ENCODE results near the gene CAMTA1. TPM values are rescaled to one million over a fixed set of nuclear protein-coding genes. Genes with fewer than 3 reads are reported as not detected.

CAMTA1 gene
- total RNA-seq, 1 experiment from 2014 or later, result 85.2 TPM

- Histone ChIP-seq H3K4me3 (ENCODE audit: low read depth, low read length, poor library complexity, severe bottlenecking) (no peak overlapping the region), H3K27ac (ENCODE audit: low read depth, low read length, poor library complexity, severe bottlenecking) (no peak overlapping the region), H3K36me3 (ENCODE audit: insufficient read depth, low read length, poor library complexity, severe bottlenecking) (no peaks in the 10 kb centered on the region), H3K9me3 (ENCODE audit: low read depth, low read length, poor library complexity, severe bottlenecking) (no peaks in the 10 kb centered on the region), H3K27me3 (replicated peaks; ENCODE audit: insufficient read depth, low read depth, low read length, poor library complexity) (peaks cover 29% of the 10 kb centered on the region), H3K4me1 (ENCODE audit: insufficient read depth, low read length, poor library complexity, severe bottlenecking) (no peaks in the 10 kb centered on the region)
- ChIA-PET POLR2A (ENCODE audit: low non-redundant PET) (no interaction called here), CTCF (no interaction called here)
- TF ChIP-seq CTCF (conservative IDR thresholded peaks at IDR 0.05; ENCODE audit: low read depth, low read length) (no peak), EZH2 (IDR thresholded peaks at IDR 0.05; ENCODE audit: borderline replicate concordance, low read depth, low read length, poor library complexity, severe bottlenecking) (no peak)
- no TSS peak for BruUV-seq (replicated peaks)
- intact Hi-C loops (cut with micrococcal nuclease; ENCODE audit: unreplicated experiment), result no loop called here
- no peak for DNase-seq (ENCODE audit: low spot score)
These were observed 203.5 kb downstream of the CAMTA1 start for GRCh38 chr1:6988796-6989195.

DNA sequence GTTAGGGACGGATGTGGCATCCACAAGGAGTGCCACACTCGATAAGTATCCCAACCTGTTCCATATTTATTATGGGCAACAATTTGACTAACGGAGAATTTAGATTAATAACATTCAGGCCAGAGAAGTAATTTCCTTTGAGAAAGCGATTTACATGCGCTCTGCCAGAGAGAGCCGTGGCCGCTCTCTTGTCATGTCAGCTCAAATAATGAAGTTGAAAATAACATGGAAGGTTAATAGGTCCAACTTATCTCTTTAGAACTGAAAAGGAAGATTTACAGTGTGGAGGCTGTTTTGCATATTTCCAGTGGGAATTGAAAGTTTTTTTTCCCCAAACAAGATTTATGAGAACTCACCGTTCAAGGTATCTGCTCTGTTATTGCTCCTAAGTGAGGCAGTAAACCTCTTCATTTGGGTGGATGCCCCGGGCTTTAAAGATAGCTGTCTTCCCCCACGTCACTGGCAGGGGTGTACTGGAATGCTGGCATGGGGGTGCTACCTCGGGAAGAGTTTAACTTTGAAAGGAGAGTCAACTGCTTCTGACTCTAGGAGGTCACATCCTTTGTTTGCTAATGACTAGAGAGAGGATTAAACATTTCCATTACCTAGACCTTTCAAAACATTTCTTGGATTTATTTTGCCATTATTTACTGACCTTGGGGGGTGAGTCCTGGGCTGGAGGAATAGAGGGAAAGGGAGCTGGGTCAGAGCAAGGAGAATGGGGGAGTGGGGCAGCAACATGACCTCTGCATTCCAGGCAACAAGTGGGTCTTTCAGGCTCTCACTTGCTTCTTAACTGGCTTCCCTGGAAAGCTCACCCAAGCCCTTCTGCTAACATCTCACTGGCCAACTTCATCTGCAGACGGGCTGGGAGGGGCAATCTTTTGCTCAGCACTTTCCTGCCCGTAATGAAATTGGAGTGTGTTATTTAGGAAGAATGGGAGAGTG lies 204.2 kb downstream of the CAMTA1 start:
- ChIA-PET POLR2A (ENCODE audit: low non-redundant PET) (no interaction called here), CTCF (no interaction called here)
- H3K27me3 ChIP-seq (replicated peaks; ENCODE audit: insufficient read depth, low read depth, low read length, poor library complexity), result peaks cover 32% of the 10 kb centered on the region
- no peak for DNase-seq (ENCODE audit: low spot score)
- no peaks in the 10 kb centered on the region for H3K36me3 ChIP-seq (ENCODE audit: insufficient read depth, low read length, poor library complexity, severe bottlenecking)
- intact Hi-C loops (cut with micrococcal nuclease; ENCODE audit: unreplicated experiment), result no loop called here
- H3K4me1 ChIP-seq (ENCODE audit: insufficient read depth, low read length, poor library complexity, severe bottlenecking), result no peaks in the 10 kb centered on the region
- H3K9me3 ChIP-seq (ENCODE audit: low read depth, low read length, poor library complexity, severe bottlenecking), result no peaks in the 10 kb centered on the region
- TF ChIP-seq EZH2 (IDR thresholded peaks at IDR 0.05; ENCODE audit: borderline replicate concordance, low read depth, low read length, poor library complexity, severe bottlenecking) (no peak), CTCF (conservative IDR thresholded peaks at IDR 0.05; ENCODE audit: low read depth, low read length) (no peak)
- no peak overlapping the region for H3K27ac ChIP-seq (ENCODE audit: low read depth, low read length, poor library complexity, severe bottlenecking)
- no peak overlapping the region for H3K4me3 ChIP-seq (ENCODE audit: low read depth, low read length, poor library complexity, severe bottlenecking)
- BruUV-seq (replicated peaks), result no TSS peak

DNA sequence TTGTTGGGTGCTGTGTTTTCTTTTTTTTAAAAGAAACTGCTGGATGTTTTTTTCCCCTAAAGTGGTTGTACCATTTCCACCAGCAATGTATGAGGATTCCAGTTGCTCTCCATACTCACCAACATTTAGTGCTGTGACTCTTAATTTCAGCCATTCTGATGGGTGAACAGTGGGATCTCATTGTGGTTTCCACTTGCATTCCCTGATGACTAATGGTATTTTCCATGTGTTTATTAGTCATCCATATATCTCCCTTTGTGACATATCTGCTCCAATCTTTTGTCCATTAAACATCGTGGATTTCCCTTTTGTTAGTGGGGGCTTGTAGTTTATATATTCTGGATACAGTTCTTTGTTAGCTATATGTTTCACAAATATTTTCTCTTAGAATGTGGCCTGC lies 206.0 kb downstream of the CAMTA1 start:
- ChIA-PET CTCF (no interaction called here), POLR2A (ENCODE audit: low non-redundant PET) (no interaction called here)
- TF ChIP-seq CTCF (conservative IDR thresholded peaks at IDR 0.05; ENCODE audit: low read depth, low read length) (no peak), EZH2 (IDR thresholded peaks at IDR 0.05; ENCODE audit: borderline replicate concordance, low read depth, low read length, poor library complexity, severe bottlenecking) (no peak)
- no peak overlapping the region for H3K4me3 ChIP-seq (ENCODE audit: low read depth, low read length, poor library complexity, severe bottlenecking)
- no peaks in the 10 kb centered on the region for H3K36me3 ChIP-seq (ENCODE audit: insufficient read depth, low read length, poor library complexity, severe bottlenecking)
- DNase-seq (ENCODE audit: low spot score), result no peak
- H3K27ac ChIP-seq (ENCODE audit: low read depth, low read length, poor library complexity, severe bottlenecking), result no peak overlapping the region
- H3K27me3 ChIP-seq (replicated peaks; ENCODE audit: insufficient read depth, low read depth, low read length, poor library complexity), result peaks cover 24% of the 10 kb centered on the region
- no TSS peak for BruUV-seq (replicated peaks)
- intact Hi-C loops (cut with micrococcal nuclease; ENCODE audit: unreplicated experiment), result no loop called here
- no peaks in the 10 kb centered on the region for H3K4me1 ChIP-seq (ENCODE audit: insufficient read depth, low read length, poor library complexity, severe bottlenecking)
- no peaks in the 10 kb centered on the region for H3K9me3 ChIP-seq (ENCODE audit: low read depth, low read length, poor library complexity, severe bottlenecking)

Measured in A673 (cell line).